ENCODE measurements around the gene ALOX15. TPM values are rescaled to one million over a fixed set of nuclear protein-coding genes. Genes with fewer than 3 reads are reported as not detected.

ALOX15 gene
- total RNA-seq, 1 experiment from 2014 or later: 0.50 TPM

DNA sequence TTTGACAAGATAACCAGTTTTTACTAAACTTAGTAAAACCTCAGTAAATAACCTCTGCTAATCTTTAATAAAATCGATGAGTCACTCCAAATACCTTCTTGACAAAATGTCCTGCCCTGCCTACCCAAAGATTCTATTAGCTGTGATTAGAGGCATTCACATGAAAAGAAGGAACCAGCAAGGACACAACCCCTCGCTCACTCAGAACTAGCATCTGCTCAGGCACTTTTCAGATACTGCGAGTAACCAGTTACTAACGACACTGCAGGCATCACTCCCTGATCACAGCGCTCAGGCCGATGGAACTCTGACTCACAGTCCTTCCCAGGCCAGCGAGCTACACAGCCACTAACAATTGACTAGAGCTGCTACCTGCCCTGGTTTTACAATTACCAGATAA is 38.2 kb upstream of the ALOX15 start:
- no peak overlapping the region for H3K4me3 ChIP-seq (ENCODE audit: low read depth, low read length)
- intact Hi-C loops (cut with micrococcal nuclease; ENCODE audit: unreplicated experiment): no loop called here
- ChIA-PET CTCF (no interaction called here), POLR2A (interaction anchor here (1.0 kb wide), 1 partner anchor 30 kb away, joined by 3 read pairs; the partner anchor contains the start of gene ARRB2)
- TSS peak; percentile 19 for BruUV-seq (replicated peaks)
- H3K4me1 ChIP-seq: peaks cover 10% of the 10 kb centered on the region; the same call in 1 of the 2 replicates
- Mint-ChIP-seq H3K27me3 (ENCODE audit: insufficient read depth, unreplicated experiment) (no peaks in the 10 kb centered on the region), H3K9me3 (ENCODE audit: unreplicated experiment) (no peaks in the 10 kb centered on the region), H3K36me3 (ENCODE audit: insufficient read depth, unreplicated experiment) (peaks cover 46% of the 10 kb centered on the region), H3K27ac (ENCODE audit: unreplicated experiment) (no peak overlapping the region), H3K4me1 (ENCODE audit: low read depth, unreplicated experiment) (peaks cover 5% of the 10 kb centered on the region), H3K4me3 (ENCODE audit: unreplicated experiment) (no peak overlapping the region)
- no peaks in the 10 kb centered on the region; the same call in none of the 2 replicates for H3K36me3 ChIP-seq (ENCODE audit: control insufficient read depth, insufficient read depth, low read length)
- H3K9me3 ChIP-seq: no peaks in the 10 kb centered on the region
- TF ChIP-seq, protein P1, sequence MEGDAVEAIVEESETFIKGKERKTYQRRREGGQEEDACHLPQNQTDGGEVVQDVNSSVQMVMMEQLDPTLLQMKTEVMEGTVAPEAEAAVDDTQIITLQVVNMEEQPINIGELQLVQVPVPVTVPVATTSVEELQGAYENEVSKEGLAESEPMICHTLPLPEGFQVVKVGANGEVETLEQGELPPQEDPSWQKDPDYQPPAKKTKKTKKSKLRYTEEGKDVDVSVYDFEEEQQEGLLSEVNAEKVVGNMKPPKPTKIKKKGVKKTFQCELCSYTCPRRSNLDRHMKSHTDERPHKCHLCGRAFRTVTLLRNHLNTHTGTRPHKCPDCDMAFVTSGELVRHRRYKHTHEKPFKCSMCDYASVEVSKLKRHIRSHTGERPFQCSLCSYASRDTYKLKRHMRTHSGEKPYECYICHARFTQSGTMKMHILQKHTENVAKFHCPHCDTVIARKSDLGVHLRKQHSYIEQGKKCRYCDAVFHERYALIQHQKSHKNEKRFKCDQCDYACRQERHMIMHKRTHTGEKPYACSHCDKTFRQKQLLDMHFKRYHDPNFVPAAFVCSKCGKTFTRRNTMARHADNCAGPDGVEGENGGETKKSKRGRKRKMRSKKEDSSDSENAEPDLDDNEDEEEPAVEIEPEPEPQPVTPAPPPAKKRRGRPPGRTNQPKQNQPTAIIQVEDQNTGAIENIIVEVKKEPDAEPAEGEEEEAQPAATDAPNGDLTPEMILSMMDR (IDR thresholded peaks at IDR 0.05; ENCODE audit: insufficient read depth in 1 of 2, low read depth in 1 of 2, low read length in 1 of 2, severe bottlenecking in 1 of 2, unreplicated experiment in 1 of 2): no peak
- DNase-seq: peak; percentile 26 to 48
- H3K27me3 ChIP-seq (replicated peaks; ENCODE audit: control insufficient read depth, insufficient read depth, low read length): no peaks in the 10 kb centered on the region

DNA sequence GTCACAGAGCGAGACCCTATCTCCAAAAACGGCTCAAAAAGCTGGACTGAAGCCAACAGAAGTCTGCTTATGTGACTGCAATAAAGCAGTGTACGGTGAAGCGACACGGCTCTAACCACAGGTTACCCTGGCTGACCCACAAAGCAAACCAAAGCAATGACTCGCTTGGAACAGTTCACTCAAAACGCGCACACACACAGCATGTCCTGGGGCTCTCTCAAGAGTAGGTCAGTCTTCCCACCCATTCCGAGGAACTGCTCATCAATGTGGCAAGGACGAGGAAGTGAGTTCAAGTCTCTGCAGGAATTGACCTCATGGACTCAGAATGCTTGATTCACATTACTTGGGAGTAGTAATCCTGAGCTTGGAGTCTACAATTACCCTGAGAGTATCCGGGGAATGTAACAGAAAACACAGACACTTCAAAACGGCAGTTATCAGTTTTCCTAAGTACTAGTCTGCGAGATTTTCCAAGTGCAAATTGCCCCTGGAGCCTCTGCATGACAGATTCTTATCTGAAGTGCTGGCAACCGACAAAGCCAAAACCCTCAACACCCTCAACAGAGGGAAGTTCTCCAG is 37.1 kb upstream of the ALOX15 start:
- no peaks in the 10 kb centered on the region for H3K9me3 Mint-ChIP-seq (ENCODE audit: unreplicated experiment)
- H3K36me3 ChIP-seq (ENCODE audit: control insufficient read depth, insufficient read depth, low read length): no peaks in the 10 kb centered on the region; the same call in none of the 2 replicates
- peaks cover 37% of the 10 kb centered on the region for H3K36me3 Mint-ChIP-seq (ENCODE audit: insufficient read depth, unreplicated experiment)
- no peak overlapping the region for H3K27ac Mint-ChIP-seq (ENCODE audit: unreplicated experiment)
- H3K27me3 ChIP-seq (replicated peaks; ENCODE audit: control insufficient read depth, insufficient read depth, low read length): no peaks in the 10 kb centered on the region
- H3K4me1 Mint-ChIP-seq (ENCODE audit: low read depth, unreplicated experiment): peaks cover 5% of the 10 kb centered on the region
- intact Hi-C loops (cut with micrococcal nuclease; ENCODE audit: unreplicated experiment): no loop called here
- H3K9me3 ChIP-seq: no peaks in the 10 kb centered on the region
- H3K4me3 Mint-ChIP-seq (ENCODE audit: unreplicated experiment): no peak overlapping the region
- TF ChIP-seq, protein P1 (IDR thresholded peaks at IDR 0.05; ENCODE audit: insufficient read depth in 1 of 2, low read depth in 1 of 2, low read length in 1 of 2, severe bottlenecking in 1 of 2, unreplicated experiment in 1 of 2): no peak
- no peaks in the 10 kb centered on the region for H3K27me3 Mint-ChIP-seq (ENCODE audit: insufficient read depth, unreplicated experiment)
- H3K4me1 ChIP-seq: peaks cover 10% of the 10 kb centered on the region; the same call in 1 of the 2 replicates
- ChIA-PET POLR2A (no interaction called here), CTCF (no interaction called here)
- DNase-seq: no peak
- no TSS peak for BruUV-seq (replicated peaks)
- no peak overlapping the region for H3K4me3 ChIP-seq (ENCODE audit: low read depth, low read length)

DNA sequence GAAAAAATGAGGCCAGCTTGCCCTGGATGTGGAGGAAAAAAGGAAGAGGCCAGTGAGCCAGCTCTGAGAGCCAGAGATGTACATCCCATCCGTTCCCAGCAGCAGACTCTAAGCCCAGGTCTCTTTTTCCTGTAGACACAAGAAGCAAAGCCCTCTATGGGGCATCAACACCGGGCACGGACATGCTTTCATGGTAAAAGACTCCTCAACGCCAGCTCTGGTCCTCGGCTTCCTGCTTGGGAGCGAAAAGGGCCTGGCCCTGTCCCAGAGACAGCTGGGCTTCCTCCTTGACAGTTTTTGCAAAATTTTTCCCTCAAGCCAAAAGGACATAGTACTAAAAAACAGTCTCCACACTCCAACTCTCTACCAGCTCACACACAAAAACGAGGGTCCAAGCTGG is 35.3 kb upstream of the ALOX15 start:
- H3K4me3 ChIP-seq (ENCODE audit: low read depth, low read length): no peak overlapping the region
- no peaks in the 10 kb centered on the region for H3K9me3 ChIP-seq
- no peaks in the 10 kb centered on the region for H3K27me3 Mint-ChIP-seq (ENCODE audit: insufficient read depth, unreplicated experiment)
- H3K36me3 ChIP-seq (ENCODE audit: control insufficient read depth, insufficient read depth, low read length): no peaks in the 10 kb centered on the region; the same call in none of the 2 replicates
- no peaks in the 10 kb centered on the region for H3K9me3 Mint-ChIP-seq (ENCODE audit: unreplicated experiment)
- no peaks in the 10 kb centered on the region for H3K27me3 ChIP-seq (replicated peaks; ENCODE audit: control insufficient read depth, insufficient read depth, low read length)
- H3K27ac Mint-ChIP-seq (ENCODE audit: unreplicated experiment): no peak overlapping the region
- CTCF ChIA-PET: no interaction called here
- intact Hi-C loops (cut with micrococcal nuclease; ENCODE audit: unreplicated experiment): no loop called here
- no peak overlapping the region for H3K4me3 Mint-ChIP-seq (ENCODE audit: unreplicated experiment)
- POLR2A ChIA-PET: no interaction called here
- H3K4me1 ChIP-seq: peaks cover 10% of the 10 kb centered on the region; the same call in 1 of the 2 replicates
- peaks cover 5% of the 10 kb centered on the region for H3K4me1 Mint-ChIP-seq (ENCODE audit: low read depth, unreplicated experiment)
- BruUV-seq (replicated peaks): no TSS peak
- H3K36me3 Mint-ChIP-seq (ENCODE audit: insufficient read depth, unreplicated experiment): peaks cover 28% of the 10 kb centered on the region
- no peak for DNase-seq
- TF ChIP-seq, protein P1 (IDR thresholded peaks at IDR 0.05; ENCODE audit: insufficient read depth in 1 of 2, low read depth in 1 of 2, low read length in 1 of 2, severe bottlenecking in 1 of 2, unreplicated experiment in 1 of 2): no peak
